GM18526 (cell line): ENCODE data around the gene CDC20B.

Source experiments
- POLR2A ChIP-seq: IDR thresholded peaks from 3 replicates; pipeline ENCODE4 v1.6.1; 2011; ENCODE audit not compliant: insufficient read length; ENCODE audit errors: extremely low read depth

The CDC20B gene

GRCh38 chr5:55140908-55141665, 31.9 kb downstream of the CDC20B start:
- no peak for TF ChIP-seq POLR2A

- no peak for TF ChIP-seq POLR2A
These were observed 36.5 kb downstream of the CDC20B start for GRCh38 chr5:55136521-55136920.

- TF ChIP-seq POLR2A: no peak
These were observed 38.8 kb downstream of the CDC20B start for GRCh38 chr5:55134053-55134722.

- no peak for TF ChIP-seq POLR2A
These were observed 49.6 kb downstream of the CDC20B start for GRCh38 chr5:55123365-55123764.

GRCh38 chr5:55114061-55114460, 58.9 kb downstream of the CDC20B start:
- no peak for TF ChIP-seq POLR2A

GRCh38 chr5:55113327-55113726, 59.6 kb downstream of the CDC20B start:
- TF ChIP-seq POLR2A: no peak

GRCh38 chr5:55110217-55110616, 62.8 kb downstream of the CDC20B start:
- TF ChIP-seq POLR2A: no peak

GRCh38 chr5:55108661-55109060, 64.3 kb downstream of the CDC20B start:
- no peak for TF ChIP-seq POLR2A

GRCh38 chr5:55104946-55105701, 67.9 kb downstream of the CDC20B start:
- TF ChIP-seq POLR2A: no peak

- no peak for TF ChIP-seq POLR2A
These were observed 68.8 kb downstream of the CDC20B start for GRCh38 chr5:55104036-55104772.

GRCh38 chr5:55102348-55102747, 70.6 kb downstream of the CDC20B start, which contains the start of gene GZMA:
GZMA (plus strand) TSS chr5:55102646; CDS start chr5:55102683, 37 bp downstream.
- TF ChIP-seq POLR2A: no peak

- no peak for TF ChIP-seq POLR2A
These were observed 71.3 kb downstream of the CDC20B start for GRCh38 chr5:55101556-55102276.

GRCh38 chr5:55096861-55097260, 76.1 kb downstream of the CDC20B start:
- TF ChIP-seq POLR2A: no peak

- no peak for TF ChIP-seq POLR2A
These were observed 76.8 kb downstream of the CDC20B start for GRCh38 chr5:55096182-55096581.
